B cell (primary cell): Measurements from ENCODE around the gene TANC1. TPM values are rescaled to one million over a fixed set of nuclear protein-coding genes. Genes with fewer than 3 reads are reported as not detected.

ENCODE experiments used
- ATAC-seq: fragments of 200-7000 bp; cut with Tn5 transposase; one replicate; pipeline ENCODE4 v1.10.0; 2021; ENCODE audit warnings: low read depth, mild to moderate bottlenecking, moderate number of reproducible peaks, moderate library complexity
- CTCF ChIA-PET: fragments of 350-600 bp; sonication (Branson Sonifier 250); formaldehyde crosslinking; loops from one replicate; lab custom pipeline; 2021; ENCODE audit warnings: antibody characterized with exemption, inconsistent platforms; lab: Charles Lee
- POLR2A ChIA-PET: fragments of 350-600 bp; sonication (Branson Sonifier 250); formaldehyde crosslinking; loops from one replicate; lab custom pipeline; 2021; ENCODE audit warnings: antibody characterized with exemption; lab: Charles Lee
- DNase-seq: peaks from one replicate; pipeline ENCODE4 v3.0.0; 2013
- H2AFZ ChIP-seq: 2 replicates; pipeline ENCODE4 v1.6.1; 2012; ENCODE audit warnings: mild to moderate bottlenecking, low read depth, low read length; ENCODE audit not compliant: insufficient read depth, poor library complexity, severe bottlenecking
- H3K27ac ChIP-seq, 2 donors: 1 replicate in 1 of 2; 2 replicates in 1 of 2; pipeline ENCODE4 v1.5.1; 2012 to 2013; ENCODE audit warnings: low read length in 2 of 2, mild to moderate bottlenecking in 2 of 2, moderate library complexity in 1 of 2
- H3K27me3 ChIP-seq, 4 experiments: fragments of 200-600 bp in 1 of 4; sonication (generic) in 1 of 4; replicated peaks in 1 of 4; 1 replicate in 2 of 4; 2 replicates in 2 of 4; pipeline versions ENCODE4 v1.6.1 to v1.7.0; 2013 to 2016; ENCODE audit warnings: low read length in 3 of 4, mild to moderate bottlenecking in 2 of 4, mixed read lengths in 1 of 4, moderate library complexity in 1 of 4; ENCODE audit not compliant: insufficient read depth in 4 of 4, control insufficient read depth in 3 of 4; ENCODE audit errors: control extremely low read depth in 1 of 4
- H3K36me3 ChIP-seq, 2 experiments: replicated peaks in 1 of 2; 1 replicate in 1 of 2; 2 replicates in 1 of 2; pipeline versions ENCODE4 v1.6.1 to v1.7.1; 2013; ENCODE audit warnings: low read length in 1 of 2; ENCODE audit not compliant: insufficient read depth in 2 of 2, control insufficient read depth in 1 of 2; ENCODE audit errors: control extremely low read depth in 1 of 2, extremely low read depth in 1 of 2
- H3K4me1 ChIP-seq, 2 donors: fragments of 200-600 bp in 1 of 2; sonication (generic) in 1 of 2; 1 replicate in 1 of 2; 2 replicates in 1 of 2; pipeline versions ENCODE4 v1.5.1 to v1.6.1; 2013 to 2017; ENCODE audit warnings: low read length in 2 of 2; ENCODE audit not compliant: control insufficient read depth in 2 of 2, insufficient read depth in 2 of 2
- H3K4me2 ChIP-seq: replicated peaks from 2 replicates; pipeline ENCODE3; 2012; ENCODE audit warnings: mild to moderate bottlenecking, low read depth, low read length; ENCODE audit not compliant: poor library complexity, severe bottlenecking
- H3K4me3 ChIP-seq, 5 experiments: fragments of 200-600 bp in 1 of 5; sonication (generic) in 1 of 5; 1 replicate in 3 of 5; 2 replicates in 2 of 5; pipeline versions ENCODE4 v1.5.1 to v1.7.0; 2011 to 2016; ENCODE audit warnings: low read length in 4 of 5, mild to moderate bottlenecking in 4 of 5, low read depth in 2 of 5, control low read depth in 1 of 5, moderate library complexity in 1 of 5; ENCODE audit not compliant: insufficient read depth in 1 of 5; ENCODE audit errors: control extremely low read depth in 1 of 5, extremely low read depth in 1 of 5
- H3K79me2 ChIP-seq: fragments of 200-600 bp; sonication (generic); one replicate; pipeline ENCODE4 v1.6.0; 2016; ENCODE audit warnings: low read length; ENCODE audit not compliant: control insufficient read depth, insufficient read depth
- H3K9ac ChIP-seq: fragments of 200-600 bp; sonication (generic); 2 replicates; pipeline ENCODE4 v1.6.1; 2017; ENCODE audit warnings: mild to moderate bottlenecking, low read length, moderate library complexity
- H3K9me3 ChIP-seq, 3 donors: one replicate each; pipeline versions ENCODE4 v1.6.1 to v1.7.1; 2013; ENCODE audit warnings: low read length in 2 of 3; ENCODE audit not compliant: control insufficient read depth in 2 of 3, insufficient read depth in 1 of 3; ENCODE audit errors: control extremely low read depth in 1 of 3
- H4K20me1 ChIP-seq: 2 replicates; pipeline ENCODE4 v1.6.0; 2012; ENCODE audit warnings: mild to moderate bottlenecking, low read length; ENCODE audit not compliant: insufficient read depth, control insufficient read depth, poor library complexity, severe bottlenecking
- H3K27ac Mint-ChIP-seq: one replicate; pipeline ENCODE4 v1.8.0; 2021; ENCODE audit warnings: mixed read lengths
- H3K27me3 Mint-ChIP-seq: one replicate; pipeline ENCODE4 v1.8.0; 2021; ENCODE audit warnings: mixed read lengths
- H3K4me1 Mint-ChIP-seq: one replicate; pipeline ENCODE4 v1.8.0; 2021; ENCODE audit warnings: mixed read lengths
- H3K4me3 Mint-ChIP-seq: one replicate; pipeline ENCODE4 v1.8.0; 2021; ENCODE audit warnings: mixed read lengths
- H3K9me3 Mint-ChIP-seq: one replicate; pipeline ENCODE4 v1.8.0; 2022; ENCODE audit warnings: mixed read lengths; ENCODE audit not compliant: insufficient read depth
- EZH2 ChIP-seq: IDR thresholded peaks from 2 replicates; pipeline ENCODE4 v1.6.1; 2012; ENCODE audit warnings: borderline replicate concordance, low read depth, mild to moderate bottlenecking, moderate library complexity, low read length; ENCODE audit not compliant: insufficient read depth, poor library complexity, severe bottlenecking
- WGBS: methylation state at CpG from one replicate; pipeline ENCODE4 v1.1.5; 2013; ENCODE audit warnings: missing lambda C conversion rate; ENCODE audit not compliant: insufficient coverage; 5-methylcytosine and 5-hydroxymethylcytosine counted together
- intact Hi-C: fragments of 100-400 bp; cut with micrococcal nuclease; formaldehyde crosslinking; loops from one replicate; pipeline ENCODE4 v1.10.0; 2022
- polyA plus RNA-seq: library from polyadenylated mRNA; depleted of rRNA; stranded (reverse); fragments of >200 nt; gene quantifications from 2 replicates; pipeline ENCODE4 v1.2.3, GENCODE V29; 2012
- total RNA-seq, 2 donors: library from RNA; stranded (reverse); fragments of 120-200 nt in 1 of 2; gene quantifications; 1 replicate in 1 of 2; 2 replicates in 1 of 2; pipeline versions ENCODE4 v1.2.3 to v1.2.4, GENCODE V29; 2013 to 2022
- TF ChIP-seq, protein P1 (sequence below): fragments of 200-600 bp; IDR thresholded peaks from one replicate; pipeline ENCODE4 v1.8.0; 2022; ENCODE audit warnings: antibody characterized with exemption, mild to moderate bottlenecking

Gene TANC1
- total and polyA plus RNA-seq, 2 donors (not counting 1 experiment from before 2014, with no cell fraction given) = 0.13 TPM; not detected in 1

DNA sequence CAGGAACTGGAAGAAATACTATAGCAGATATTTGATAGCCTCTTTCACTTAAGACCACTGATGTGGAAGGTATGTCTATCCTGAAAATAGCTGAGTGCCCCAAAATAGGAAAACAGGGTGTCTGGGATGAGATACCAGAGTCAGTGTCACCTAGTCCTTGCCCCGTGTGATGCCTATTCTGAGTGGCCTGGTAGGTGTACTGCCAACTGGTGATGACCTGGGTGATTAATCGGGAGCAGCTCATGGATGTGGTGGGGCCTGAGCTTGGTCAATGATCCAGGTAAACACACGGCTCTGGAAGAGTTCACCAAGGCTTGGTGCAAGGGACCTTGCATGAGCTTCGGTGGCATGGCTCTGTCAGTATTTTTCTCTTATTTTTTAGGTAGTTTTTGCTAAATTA lies 95.2 kb downstream of the TANC1 start:
- no peak overlapping the region for H3K9ac ChIP-seq
- Mint-ChIP-seq H3K4me3 (no peak overlapping the region), H3K27me3 (no peaks in the 10 kb centered on the region), H3K4me1 (peaks cover 9% of the 10 kb centered on the region), H3K27ac (no peak overlapping the region), H3K9me3 (no peaks in the 10 kb centered on the region)
- 97% methylated on average over 3 of the region's 4 CpGs for WGBS
- TF ChIP-seq EZH2 = no peak
- TF ChIP-seq, protein P1, sequence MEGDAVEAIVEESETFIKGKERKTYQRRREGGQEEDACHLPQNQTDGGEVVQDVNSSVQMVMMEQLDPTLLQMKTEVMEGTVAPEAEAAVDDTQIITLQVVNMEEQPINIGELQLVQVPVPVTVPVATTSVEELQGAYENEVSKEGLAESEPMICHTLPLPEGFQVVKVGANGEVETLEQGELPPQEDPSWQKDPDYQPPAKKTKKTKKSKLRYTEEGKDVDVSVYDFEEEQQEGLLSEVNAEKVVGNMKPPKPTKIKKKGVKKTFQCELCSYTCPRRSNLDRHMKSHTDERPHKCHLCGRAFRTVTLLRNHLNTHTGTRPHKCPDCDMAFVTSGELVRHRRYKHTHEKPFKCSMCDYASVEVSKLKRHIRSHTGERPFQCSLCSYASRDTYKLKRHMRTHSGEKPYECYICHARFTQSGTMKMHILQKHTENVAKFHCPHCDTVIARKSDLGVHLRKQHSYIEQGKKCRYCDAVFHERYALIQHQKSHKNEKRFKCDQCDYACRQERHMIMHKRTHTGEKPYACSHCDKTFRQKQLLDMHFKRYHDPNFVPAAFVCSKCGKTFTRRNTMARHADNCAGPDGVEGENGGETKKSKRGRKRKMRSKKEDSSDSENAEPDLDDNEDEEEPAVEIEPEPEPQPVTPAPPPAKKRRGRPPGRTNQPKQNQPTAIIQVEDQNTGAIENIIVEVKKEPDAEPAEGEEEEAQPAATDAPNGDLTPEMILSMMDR = no peak
- ChIA-PET CTCF (interaction anchor here (1.1 kb wide), 1 partner anchor 55 kb away, joined by 3 read pairs; no protein-coding TSS in a partner anchor), POLR2A (no interaction called here)
- H3K27me3 ChIP-seq = no peaks in the 10 kb centered on the region
- no peaks in the 10 kb centered on the region for H3K9me3 ChIP-seq
- H2AFZ ChIP-seq = no peak overlapping the region
- no peak overlapping the region for H3K4me3 ChIP-seq
- DNase-seq = no peak
- no peak overlapping the region for H3K4me2 ChIP-seq
- no peak for ATAC-seq
- H3K27ac ChIP-seq = no peak overlapping the region
- no peaks in the 10 kb centered on the region for H3K79me2 ChIP-seq
- H3K36me3 ChIP-seq = no peaks in the 10 kb centered on the region
- H4K20me1 ChIP-seq = no peaks in the 10 kb centered on the region
- intact Hi-C loops = no loop called here
- H3K4me1 ChIP-seq = peaks cover 0 to 6% of the 10 kb centered on the region in 2 donors

DNA sequence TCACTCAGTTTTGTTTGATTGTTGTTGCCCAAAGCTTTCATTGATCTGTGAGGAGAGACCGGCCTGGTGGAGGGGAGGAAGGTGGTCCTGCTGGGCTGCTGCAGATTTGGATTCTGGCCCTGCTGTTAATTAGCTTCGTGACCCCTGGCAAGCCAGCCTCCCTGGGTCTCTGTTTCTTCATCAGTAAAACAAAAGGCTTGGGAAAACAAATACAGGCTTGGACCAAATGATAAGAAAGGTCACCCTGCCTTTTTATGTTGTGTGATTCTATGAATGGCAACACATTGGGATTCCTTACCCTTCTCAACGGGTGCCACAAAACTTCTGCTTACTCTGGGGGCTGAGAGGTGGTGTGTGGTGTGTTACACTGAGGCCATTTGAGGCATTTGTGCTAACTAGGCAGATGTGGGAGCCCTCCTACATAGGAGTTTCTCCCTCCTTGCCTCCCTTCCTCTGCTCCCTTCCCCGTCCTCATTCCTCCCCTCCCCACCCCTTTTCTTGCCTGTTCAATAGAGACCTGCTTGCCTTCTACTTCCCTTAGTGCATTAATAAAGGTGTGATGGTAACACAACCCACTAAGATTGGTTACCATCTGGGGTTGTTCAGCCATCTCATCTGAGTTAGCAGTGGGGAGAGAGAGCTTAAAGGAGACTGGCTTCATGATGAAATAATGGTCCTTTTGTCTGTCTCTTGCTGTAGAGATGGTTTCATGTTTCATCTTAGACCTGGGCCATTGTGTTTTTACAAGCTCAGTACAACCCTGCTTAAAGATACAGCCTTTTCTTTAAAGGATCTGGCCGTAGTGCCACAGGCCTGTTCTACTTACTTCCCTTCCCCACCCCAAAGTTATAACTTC lies 96.2 kb downstream of the TANC1 start:
- ChIA-PET POLR2A (no interaction called here), CTCF (no interaction called here)
- Histone ChIP-seq H3K9me3 (no peaks in the 10 kb centered on the region), H3K9ac (no peak overlapping the region), H3K27me3 (no peaks in the 10 kb centered on the region), H3K27ac (no peak overlapping the region), H3K4me1 (peaks cover 0 to 6% of the 10 kb centered on the region in 2 donors), H3K4me2 (no peak overlapping the region), H4K20me1 (no peaks in the 10 kb centered on the region), H3K4me3 (no peak overlapping the region), H3K79me2 (no peaks in the 10 kb centered on the region), H3K36me3 (no peaks in the 10 kb centered on the region), H2AFZ (no peak overlapping the region)
- DNase-seq (no peak), ATAC-seq (no peak)
- H3K4me1 Mint-ChIP-seq = peaks cover 9% of the 10 kb centered on the region
- no peaks in the 10 kb centered on the region for H3K27me3 Mint-ChIP-seq
- TF ChIP-seq, protein P1 = no peak
- TF ChIP-seq EZH2 = no peak
- 93% methylated on average over 2 of the region's 5 CpGs for WGBS
- no peak overlapping the region for H3K27ac Mint-ChIP-seq
- no peaks in the 10 kb centered on the region for H3K9me3 Mint-ChIP-seq
- intact Hi-C loops = no loop called here
- H3K4me3 Mint-ChIP-seq = no peak overlapping the region
